ENCODE measurements around the gene TAGLN2. TPM values are rescaled to one million over a fixed set of nuclear protein-coding genes. Genes with fewer than 3 reads are reported as not detected.

Gene TAGLN2
- polyA plus RNA-seq, 4 donors, result 123 to 160 (median 142) TPM

DNA sequence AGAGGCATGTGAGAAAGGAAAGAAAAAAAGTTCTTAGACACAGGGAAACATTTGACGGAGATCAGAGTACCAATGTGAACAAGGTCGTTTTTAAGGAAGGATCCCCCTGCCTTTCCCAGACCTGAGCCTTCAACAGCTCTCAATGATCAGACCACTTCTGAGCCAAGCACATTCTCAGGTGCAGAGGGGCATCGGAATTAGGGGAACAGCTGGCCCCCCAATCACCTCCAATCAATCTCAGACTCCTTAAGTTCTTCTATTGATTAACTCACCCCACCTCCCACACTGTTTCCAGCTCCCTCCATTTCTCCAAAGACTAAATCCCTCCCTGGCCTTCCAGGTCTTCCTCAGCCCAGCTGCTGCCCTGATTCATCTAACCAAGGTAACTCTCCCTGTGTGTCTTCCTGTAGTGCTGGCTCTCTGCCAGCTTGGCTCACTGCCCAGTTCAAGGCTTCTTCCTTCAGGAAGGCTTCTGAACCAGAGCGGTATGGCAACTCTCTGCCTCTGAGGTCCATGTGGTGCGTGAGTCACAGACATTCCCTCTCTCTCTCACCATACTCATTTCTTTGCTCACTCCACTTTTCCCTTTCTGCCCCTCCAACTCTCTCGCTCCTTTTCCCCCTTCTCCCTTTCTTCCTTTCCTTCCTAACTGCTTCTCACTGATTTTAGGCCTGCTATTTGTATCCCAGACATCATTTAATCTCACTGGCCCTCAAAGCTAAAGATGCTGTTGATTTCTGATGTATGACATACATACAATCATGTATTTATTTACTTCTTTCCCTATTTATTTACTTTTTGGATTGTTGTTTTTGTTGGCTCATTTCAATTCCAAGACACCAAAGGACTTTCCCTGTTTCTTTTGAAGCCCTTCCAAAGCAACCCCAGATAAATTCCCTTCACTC lies 43.4 kb downstream of the TAGLN2 start:
- peak in 2 of 4 donors; percentile 63 to 68 for DNase-seq (ENCODE audit: low read depth in 4 of 4, low spot score in 3 of 4)

DNA sequence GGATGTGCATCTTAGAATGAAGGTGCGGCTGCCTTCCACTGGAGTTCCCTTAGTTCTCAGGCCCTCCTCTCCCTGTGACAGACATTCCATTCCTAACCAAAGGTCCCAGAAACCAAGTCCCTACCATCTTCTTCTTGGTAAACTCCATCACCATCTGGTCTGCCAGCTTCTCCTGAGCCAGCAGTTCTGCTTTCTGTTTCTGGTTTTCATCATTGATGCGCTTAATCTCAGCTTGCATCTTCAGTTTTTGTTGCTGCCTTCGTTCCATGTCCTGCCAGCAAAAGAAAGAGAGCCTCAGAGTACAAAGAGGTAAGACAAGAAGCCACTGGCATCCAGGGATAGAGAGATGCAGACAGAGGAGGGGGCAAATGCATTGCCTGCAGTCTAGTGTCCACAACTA lies 44.9 kb downstream of the TAGLN2 start:
- DNase-seq (ENCODE audit: low read depth in 4 of 4, low spot score in 3 of 4), result no peak

DNA sequence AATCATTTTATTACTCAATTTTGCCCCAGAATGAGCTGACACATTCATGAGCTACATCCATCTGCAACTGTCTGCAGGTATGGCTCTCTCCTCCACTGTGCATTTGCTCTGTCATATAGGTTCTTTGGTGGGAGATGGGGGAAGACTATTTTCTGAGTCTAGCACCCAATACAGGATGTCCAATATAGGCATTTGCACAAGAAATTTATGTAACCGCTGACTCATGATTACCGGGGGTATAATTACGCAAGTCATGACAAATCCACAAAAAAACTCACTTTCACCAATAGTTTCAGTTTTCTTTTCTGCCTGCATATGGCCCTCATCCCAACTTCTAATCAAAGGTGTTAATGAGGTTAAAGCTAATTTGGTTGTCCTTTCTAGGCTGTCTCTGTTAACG lies 45.3 kb downstream of the TAGLN2 start:
- DNase-seq (ENCODE audit: low read depth in 4 of 4, low spot score in 3 of 4), result no peak

DNA sequence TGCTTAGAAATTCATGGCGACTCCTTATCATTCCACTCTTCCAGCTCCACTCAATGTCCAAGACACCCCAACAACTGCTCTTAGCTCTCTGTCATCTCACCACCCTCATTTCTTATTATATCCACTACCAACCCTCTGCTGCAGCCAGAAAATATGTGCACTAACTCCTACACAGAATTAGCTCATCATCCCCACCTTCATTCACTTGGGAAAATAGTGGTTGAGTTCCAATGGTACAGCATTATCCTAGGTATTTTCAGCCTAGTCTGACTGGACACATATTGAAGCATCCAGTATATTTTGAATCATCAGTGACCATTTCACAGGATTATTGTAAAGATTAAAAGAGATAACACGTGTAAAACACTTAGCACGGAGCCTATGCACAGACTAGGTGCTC lies 46.2 kb downstream of the TAGLN2 start:
- DNase-seq (ENCODE audit: low read depth in 4 of 4, low spot score in 3 of 4), result no peak

DNA sequence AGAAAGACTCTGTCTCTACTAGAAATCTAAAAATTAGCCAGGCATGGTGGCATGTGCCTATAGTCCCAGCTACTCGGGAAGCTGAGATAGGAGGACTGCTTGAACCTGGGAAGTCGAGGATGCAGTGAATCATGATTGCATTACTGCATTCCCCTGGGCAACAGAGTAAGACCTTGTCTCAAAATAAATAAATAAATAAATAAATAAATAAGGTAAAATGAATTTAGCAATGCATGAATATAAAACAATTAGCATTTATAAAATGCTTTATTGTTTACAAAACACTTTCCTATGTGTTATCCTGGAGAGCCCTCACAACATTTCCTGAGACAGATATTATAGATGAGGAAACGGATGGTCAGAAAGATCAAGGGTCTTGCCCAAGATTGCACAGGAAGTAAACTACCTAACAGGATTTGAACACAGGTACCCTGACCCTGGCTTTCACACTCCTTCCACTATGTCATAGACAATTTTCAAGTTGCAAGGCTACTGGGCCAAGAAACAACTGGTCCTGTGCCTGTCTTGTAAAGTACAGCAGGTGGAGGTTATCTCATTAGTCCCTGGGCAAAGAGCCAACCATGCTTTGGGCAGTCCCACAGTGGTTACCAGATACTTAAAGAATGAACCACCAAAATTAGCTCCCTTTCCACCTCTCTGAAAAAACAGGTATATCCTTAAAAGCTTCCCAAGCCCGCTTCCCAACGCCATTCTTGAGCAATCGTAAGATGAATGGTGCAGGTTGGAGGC lies 47.4 kb downstream of the TAGLN2 start:
- no peak for DNase-seq (ENCODE audit: low read depth in 4 of 4, low spot score in 3 of 4)

DNA sequence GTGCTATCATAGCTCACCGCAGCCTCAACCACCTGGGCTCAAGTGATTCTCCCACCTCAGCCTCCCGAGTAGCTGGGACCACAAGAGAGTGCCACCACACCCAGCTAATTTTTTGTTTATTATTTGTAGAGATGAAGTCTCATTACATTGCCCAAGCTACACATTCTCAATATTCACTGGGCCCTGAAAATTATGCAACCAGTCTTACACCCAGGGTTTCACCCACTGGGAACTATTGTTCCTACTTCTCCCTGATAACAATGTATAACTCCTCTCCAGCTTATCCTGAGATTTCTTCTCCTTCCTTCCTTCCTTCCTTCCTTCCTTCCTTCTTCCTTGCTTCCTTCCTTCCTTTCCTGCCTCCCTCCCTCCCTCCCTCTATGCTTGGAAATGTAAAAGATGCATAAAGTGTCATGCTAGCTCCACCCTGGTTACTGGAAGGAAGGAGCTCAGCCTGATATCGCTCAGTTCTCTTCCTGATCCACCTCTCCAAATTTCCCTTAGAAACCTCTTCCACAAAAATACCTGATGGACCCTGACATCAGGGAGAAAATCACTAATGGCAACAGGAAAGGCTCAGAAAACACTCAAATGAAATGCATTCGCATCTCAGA lies 51.7 kb downstream of the TAGLN2 start:
- no peak for DNase-seq (ENCODE audit: low read depth in 4 of 4, low spot score in 3 of 4)

DNA sequence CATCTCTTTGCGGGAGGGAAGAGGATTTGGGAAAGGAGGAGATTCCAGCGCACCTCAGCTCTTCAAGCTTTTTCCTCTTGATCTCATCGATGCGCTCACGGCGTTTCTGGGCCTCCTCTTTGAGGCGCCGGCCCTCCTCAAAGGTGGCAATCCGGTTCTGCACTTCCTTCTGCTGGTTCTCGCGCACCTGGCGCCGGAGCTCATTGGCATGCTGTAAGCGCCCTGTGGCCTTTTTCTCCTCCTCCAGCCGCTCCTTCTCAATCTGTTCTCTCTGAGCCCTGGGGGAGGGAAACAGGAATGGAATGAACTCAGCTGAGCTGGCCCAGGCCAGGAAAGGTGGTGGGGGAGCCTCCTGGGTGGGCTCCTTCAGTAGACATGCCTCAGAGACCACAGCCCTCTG lies 52.4 kb downstream of the TAGLN2 start:
- DNase-seq (ENCODE audit: low read depth in 4 of 4, low spot score in 3 of 4), result no peak

DNA sequence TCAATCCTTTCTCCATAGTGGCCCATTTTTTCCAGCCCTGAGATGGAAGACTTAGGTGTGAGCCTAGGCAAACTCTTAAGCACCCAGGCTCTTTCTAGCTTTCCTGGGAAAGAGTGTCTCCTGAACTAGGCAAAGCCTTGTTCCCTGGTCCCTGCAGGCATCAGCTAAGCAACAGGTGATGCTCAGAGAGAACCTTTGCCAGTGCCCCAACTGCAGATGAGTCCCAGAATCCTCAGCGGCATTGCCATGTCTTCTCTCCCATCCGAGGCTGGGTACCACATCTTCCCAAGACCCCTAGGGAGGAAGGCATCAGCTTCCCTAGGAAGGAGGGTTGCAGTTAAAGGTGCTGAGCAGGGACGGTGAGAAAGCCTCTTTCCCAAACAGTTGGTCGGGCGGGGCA lies 54.6 kb downstream of the TAGLN2 start:
- DNase-seq (ENCODE audit: low read depth in 4 of 4, low spot score in 3 of 4), result no peak

DNA sequence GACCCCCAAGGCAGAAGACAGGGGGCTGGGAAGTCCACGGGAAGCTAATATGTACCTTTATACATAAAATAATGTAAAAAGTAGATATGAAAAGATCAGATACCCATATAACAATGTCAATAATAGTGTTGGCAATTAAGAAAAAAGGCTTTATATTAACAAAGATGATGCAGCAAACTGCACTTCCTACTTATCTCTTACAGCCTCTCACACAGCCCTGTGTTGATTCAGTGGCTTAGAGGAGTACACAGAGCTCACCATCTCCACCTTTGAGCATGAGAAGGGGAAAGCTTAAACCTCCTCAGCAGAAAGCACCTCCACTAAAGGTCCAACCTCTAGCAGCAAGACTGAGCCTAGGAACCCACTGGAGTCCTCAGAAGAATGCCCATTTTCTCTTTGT lies 55.7 kb downstream of the TAGLN2 start:
- DNase-seq (ENCODE audit: low read depth in 4 of 4, low spot score in 3 of 4), result no peak

DNA sequence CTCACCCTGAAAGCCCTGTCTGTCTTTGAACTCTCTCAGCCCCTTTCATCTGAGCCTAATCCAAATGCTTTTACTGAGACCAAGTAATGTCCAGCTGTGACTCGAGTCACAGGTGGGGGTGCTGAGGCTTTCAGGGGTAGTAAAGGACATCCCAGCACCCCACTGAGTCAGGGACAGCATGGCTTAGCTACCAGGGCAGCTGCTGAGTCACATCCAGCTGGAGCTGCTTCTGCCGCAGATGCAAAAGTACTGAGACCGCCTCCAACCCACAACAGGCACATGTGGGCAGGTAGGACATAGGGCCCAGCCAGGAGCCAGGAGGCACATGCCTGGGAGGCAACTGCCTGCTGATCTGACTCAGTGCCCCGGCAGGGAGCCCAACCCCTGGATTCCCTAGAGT lies 56.1 kb downstream of the TAGLN2 start:
- no peak for DNase-seq (ENCODE audit: low read depth in 4 of 4, low spot score in 3 of 4)

DNA sequence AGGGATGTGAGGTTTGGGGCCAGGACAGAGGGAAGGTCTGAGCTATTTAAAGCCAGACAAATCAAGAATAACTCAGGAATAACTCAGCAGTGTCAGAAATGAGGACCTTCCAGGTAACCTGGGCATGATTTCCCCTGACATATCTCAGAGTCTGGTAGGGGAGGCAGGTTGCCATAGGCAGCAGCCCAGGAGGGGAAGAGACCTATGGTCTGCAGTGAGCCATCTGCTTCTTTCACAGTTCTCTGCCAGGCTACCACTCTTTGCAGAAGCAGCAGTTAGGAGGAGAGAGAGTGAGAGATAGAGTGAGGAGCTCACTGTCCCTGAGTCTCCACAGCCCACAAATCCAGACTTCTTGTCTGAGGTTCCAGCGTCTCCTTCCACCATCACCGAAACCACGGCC lies 56.5 kb downstream of the TAGLN2 start:
- DNase-seq (ENCODE audit: low read depth in 4 of 4, low spot score in 3 of 4), result no peak

Other genes with a start within 250 kb of the TAGLN2 start
- gene CRP, start 210.9 kb downstream of the TAGLN2 start, polyA plus RNA-seq (ENCODE audit: insufficient read length in 4 of 4), result not detected
- gene DUSP23, start 144.5 kb downstream of the TAGLN2 start, polyA plus RNA-seq (ENCODE audit: insufficient read length in 4 of 4), result 10 to 100 TPM; 28.5 to 41.3 (median 31.8) TPM
- under 1 TPM; 0.19 to 0.58 (median 0.30) TPM for gene FCRL6, start 123.1 kb downstream of the TAGLN2 start, polyA plus RNA-seq (ENCODE audit: insufficient read length in 4 of 4)
- under 1 TPM; 0.62 to 0.82 (median 0.72) TPM for gene SLAMF8, start 98.6 kb downstream of the TAGLN2 start, polyA plus RNA-seq (ENCODE audit: insufficient read length in 4 of 4)
- gene VSIG8, start 62.9 kb downstream of the TAGLN2 start, polyA plus RNA-seq (ENCODE audit: insufficient read length in 4 of 4), result under 1 TPM; 0.13 to 0.65 (median 0.38) TPM
- gene CFAP45, start 25.3 kb downstream of the TAGLN2 start, polyA plus RNA-seq (ENCODE audit: insufficient read length in 4 of 4), result 1 to 10 TPM; 2.6 to 3.5 (median 3.3) TPM
- gene IGSF9, start 20.1 kb upstream of the TAGLN2 start, polyA plus RNA-seq (ENCODE audit: insufficient read length in 4 of 4), result 10 to 100 TPM; 13.4 to 18.7 (median 15.5) TPM
- not detected for gene SLAMF9, start 28.7 kb upstream of the TAGLN2 start, polyA plus RNA-seq (ENCODE audit: insufficient read length in 4 of 4)
- 10 to 100 TPM; 11.4 to 14.6 (median 14.0) TPM for gene PIGM, start 106.5 kb upstream of the TAGLN2 start, polyA plus RNA-seq (ENCODE audit: insufficient read length in 4 of 4)
- 10 to 100 TPM; 24.5 to 33.1 (median 30.7) TPM for gene KCNJ10, start 144.7 kb upstream of the TAGLN2 start, polyA plus RNA-seq (ENCODE audit: insufficient read length in 4 of 4)
- under 1 TPM in 3 of 4 donors, not detected in 1; 0.04 to 0.13 (median 0.10) TPM for gene KCNJ9, start 156.0 kb upstream of the TAGLN2 start, polyA plus RNA-seq (ENCODE audit: insufficient read length in 4 of 4)
- 10 to 100 TPM; 30.0 to 42.3 (median 31.4) TPM for gene IGSF8, start 173.1 kb upstream of the TAGLN2 start, polyA plus RNA-seq (ENCODE audit: insufficient read length in 4 of 4)
- gene ATP1A2, start 190.3 kb upstream of the TAGLN2 start, polyA plus RNA-seq (ENCODE audit: insufficient read length in 4 of 4), result 1 to 10 TPM; 3.7 to 5.3 (median 4.5) TPM
- 1 to 10 TPM in 1 of 4 donors, under 1 TPM in 2, not detected in 1; 0.06 to 1.2 (median 0.71) TPM for gene ATP1A4, start 226.1 kb upstream of the TAGLN2 start, polyA plus RNA-seq (ENCODE audit: insufficient read length in 4 of 4)

Data from right renal pelvis (tissue), 4 donors.